ENCODE results near the gene PPHLN1.

DNA sequence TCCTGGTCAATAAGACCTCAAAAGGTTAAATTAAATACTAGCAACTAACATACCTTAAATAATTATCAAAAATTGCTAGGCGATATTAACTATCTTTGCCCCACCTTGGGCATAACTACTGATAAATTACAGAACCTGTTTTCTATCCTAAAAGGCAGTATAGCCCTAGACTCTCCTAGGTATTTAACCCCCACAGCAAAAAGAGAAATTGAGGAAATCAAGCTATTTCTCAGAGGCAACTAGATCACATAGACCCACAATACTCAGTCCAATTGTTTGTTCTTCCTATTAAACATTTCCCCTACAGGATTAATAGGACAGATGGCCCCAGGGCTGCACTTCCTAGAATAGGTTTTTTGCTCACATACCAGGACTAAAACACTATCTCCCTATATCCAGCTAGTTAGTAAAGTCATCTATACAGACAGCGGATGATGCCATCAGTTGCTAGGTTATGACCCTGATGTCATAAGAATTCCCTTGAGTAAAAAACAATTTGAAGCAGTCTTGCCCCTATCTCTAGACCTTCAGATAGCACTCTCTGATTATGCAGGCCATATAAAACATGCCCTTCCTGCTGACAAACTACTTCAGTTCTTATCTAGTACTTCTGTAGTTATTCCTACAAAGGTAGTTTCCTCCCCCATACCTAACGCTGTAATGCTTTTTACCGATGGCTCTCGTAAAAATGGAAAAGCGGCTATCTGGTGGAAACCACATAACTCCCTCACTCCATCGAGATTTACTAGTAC lies 118.4 kb downstream of the PPHLN1 start:
- TF ChIP-seq, protein P1, sequence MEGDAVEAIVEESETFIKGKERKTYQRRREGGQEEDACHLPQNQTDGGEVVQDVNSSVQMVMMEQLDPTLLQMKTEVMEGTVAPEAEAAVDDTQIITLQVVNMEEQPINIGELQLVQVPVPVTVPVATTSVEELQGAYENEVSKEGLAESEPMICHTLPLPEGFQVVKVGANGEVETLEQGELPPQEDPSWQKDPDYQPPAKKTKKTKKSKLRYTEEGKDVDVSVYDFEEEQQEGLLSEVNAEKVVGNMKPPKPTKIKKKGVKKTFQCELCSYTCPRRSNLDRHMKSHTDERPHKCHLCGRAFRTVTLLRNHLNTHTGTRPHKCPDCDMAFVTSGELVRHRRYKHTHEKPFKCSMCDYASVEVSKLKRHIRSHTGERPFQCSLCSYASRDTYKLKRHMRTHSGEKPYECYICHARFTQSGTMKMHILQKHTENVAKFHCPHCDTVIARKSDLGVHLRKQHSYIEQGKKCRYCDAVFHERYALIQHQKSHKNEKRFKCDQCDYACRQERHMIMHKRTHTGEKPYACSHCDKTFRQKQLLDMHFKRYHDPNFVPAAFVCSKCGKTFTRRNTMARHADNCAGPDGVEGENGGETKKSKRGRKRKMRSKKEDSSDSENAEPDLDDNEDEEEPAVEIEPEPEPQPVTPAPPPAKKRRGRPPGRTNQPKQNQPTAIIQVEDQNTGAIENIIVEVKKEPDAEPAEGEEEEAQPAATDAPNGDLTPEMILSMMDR (IDR thresholded peaks at IDR 0.05; ENCODE audit: borderline replicate concordance, extremely low read depth, low read length, poor library complexity, severe bottlenecking), result no peak
- no peak for TF ChIP-seq EZH2 (IDR thresholded peaks at IDR 0.05; ENCODE audit: borderline replicate concordance, low read depth, low read length, severe bottlenecking)

All from DND-41 (cell line).